ENCODE data around the gene C1QTNF4. TPM values are rescaled to one million over a fixed set of nuclear protein-coding genes. Genes with fewer than 3 reads are reported as not detected.
A peak's percentile ranks its signal among the peaks of the same experiment; 100 is the strongest.

Gene C1QTNF4
- total and polyA plus RNA-seq, 9 of the 15 experiments (the other 6 are each of a cell fraction or from before 2014, with no cell fraction given) = not detected

DNA sequence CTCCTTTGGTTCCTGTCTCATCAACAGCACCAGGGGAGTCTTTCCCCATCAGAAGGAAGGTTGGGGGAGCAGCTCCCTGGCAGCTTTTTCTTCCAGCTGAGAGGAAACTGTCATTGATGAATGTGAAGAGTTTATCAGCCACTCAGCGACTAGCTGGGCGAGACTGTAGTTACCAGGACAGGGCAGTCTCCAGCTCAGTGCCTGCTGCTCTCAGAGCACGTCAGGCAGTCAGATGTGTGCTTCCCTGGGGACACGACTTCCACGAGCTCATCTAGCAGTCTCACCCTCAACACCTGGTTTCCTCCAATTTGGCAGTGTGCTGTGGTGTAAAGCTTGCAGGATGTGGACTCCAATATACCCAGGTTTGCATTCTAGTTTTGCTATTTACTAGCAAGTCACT is 12.5 kb upstream of the C1QTNF4 start (continued):
- TF ChIP-seq MEIS2 (IDR thresholded peaks at IDR 0.05; ENCODE audit: partially characterized antibody) = peak; percentile 47
- TF ChIP-seq, protein P1, sequence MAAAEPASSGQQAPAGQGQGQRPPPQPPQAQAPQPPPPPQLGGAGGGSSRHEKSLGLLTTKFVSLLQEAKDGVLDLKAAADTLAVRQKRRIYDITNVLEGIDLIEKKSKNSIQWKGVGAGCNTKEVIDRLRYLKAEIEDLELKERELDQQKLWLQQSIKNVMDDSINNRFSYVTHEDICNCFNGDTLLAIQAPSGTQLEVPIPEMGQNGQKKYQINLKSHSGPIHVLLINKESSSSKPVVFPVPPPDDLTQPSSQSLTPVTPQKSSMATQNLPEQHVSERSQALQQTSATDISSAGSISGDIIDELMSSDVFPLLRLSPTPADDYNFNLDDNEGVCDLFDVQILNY (CRISPR knock-in tag; IDR thresholded peaks at IDR 0.05) = no peak

DNA sequence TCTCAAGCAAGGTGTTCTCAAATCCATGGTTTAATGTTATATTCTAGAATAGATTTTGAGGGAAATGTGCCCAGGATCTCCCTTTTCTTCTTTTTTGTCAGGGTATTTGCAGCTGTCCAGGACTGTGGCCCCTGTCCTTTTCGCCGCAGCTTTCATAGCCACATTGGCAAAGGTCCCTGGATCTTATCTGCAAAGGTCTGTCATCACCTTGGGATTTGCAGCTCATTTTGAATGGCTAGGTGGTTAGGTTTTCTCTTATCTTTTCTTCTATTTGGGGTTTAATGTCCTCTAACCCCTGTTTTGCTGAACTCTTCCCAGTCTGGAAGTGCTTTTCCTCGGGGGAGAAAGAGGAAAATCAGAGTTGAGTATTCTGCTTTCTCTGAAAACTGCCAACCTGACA is 11.7 kb upstream of the C1QTNF4 start:
- Histone ChIP-seq H3K27ac (ENCODE audit: extremely low read depth, low read depth, low read length) (no peak overlapping the region), H3K27me3 (ENCODE audit: control insufficient read depth in 2 of 2, insufficient read depth in 2 of 2, low read length in 2 of 2) (peaks cover 21 to 28% of the 10 kb centered on the region in 2 experiments), H3K79me2 (ENCODE audit: control insufficient read depth, insufficient read depth, low read length) (no peaks in the 10 kb centered on the region), H2AFZ (ENCODE audit: low read depth, low read length) (no peak overlapping the region), H3K9ac (ENCODE audit: insufficient read depth in 1 of 2, low read depth in 2 of 2, low read length in 2 of 2) (no peak overlapping the region), H3K36me3 (ENCODE audit: control insufficient read depth, insufficient read depth, low read length) (no peaks in the 10 kb centered on the region), H3K4me2 (ENCODE audit: insufficient read depth, low read length) (no peak overlapping the region), H3K9me1 (ENCODE audit: control insufficient read depth, insufficient read depth, low read length) (no peaks in the 10 kb centered on the region), H3K4me1 (replicated peaks in 1 of 2; ENCODE audit: control insufficient read depth in 2 of 2, insufficient read depth in 2 of 2, low read length in 2 of 2) (peaks cover 4 to 15% of the 10 kb centered on the region in 2 experiments; a peak in 4 of 5 replicates), H4K20me1 (replicated peaks; ENCODE audit: control insufficient read depth, insufficient read depth, low read length) (peaks cover 6% of the 10 kb centered on the region), H3K4me3 (no peak overlapping the region), H3K9me3 (replicated peaks; ENCODE audit: control insufficient read depth, insufficient read depth, low read depth, low read length) (no peaks in the 10 kb centered on the region)
- no TSS peak for BruUV-seq (replicated peaks)
- intact Hi-C loops (cut with micrococcal nuclease) = no loop called here
- ChIA-PET POLR2A (interaction anchor here (0.7 to 2.4 kb wide), 5 partner anchors 10 to 187 kb away, joined by 3 to 9 read pairs (median 4); partner anchors contain the start of gene FAM180B), CTCF (ENCODE audit: low intra/inter-chr PET ratio) (no interaction called here)
- ATAC-seq (peak; percentile 74), DNase-seq (ENCODE audit: extremely low read depth in 1 of 4, low spot score in 3 of 4) (peak in 2 of 4 experiments; percentile 43 to 52), FAIRE-seq (no peak)
- 3% methylated on average over 3 of the region's 3 CpGs for WGBS (ENCODE audit: insufficient coverage, low coverage, missing lambda C conversion rate)
- in situ Hi-C loops (cut with MboI) = no loop called here
- TF ChIP-seq NR4A1 (CRISPR knock-in tag; IDR thresholded peaks at IDR 0.05) (no peak), NR4A1 (tag; IDR thresholded peaks at IDR 0.05) (no peak), ZNF274 (IDR thresholded peaks at IDR 0.05; ENCODE audit: borderline replicate concordance, low read depth, low read length) (no peak), THRAP3 (IDR thresholded peaks at IDR 0.05; ENCODE audit: borderline replicate concordance) (no peak), POLR2B (IDR thresholded peaks at IDR 0.05; ENCODE audit: low read depth, partially characterized antibody) (no peak), STAT5B (CRISPR knock-in tag; IDR thresholded peaks at IDR 0.05) (no peak), OTX1 (CRISPR knock-in tag; IDR thresholded peaks at IDR 0.05) (no peak), FOXP1 (CRISPR knock-in tag; IDR thresholded peaks at IDR 0.05) (no peak), NFE2 (IDR thresholded peaks at IDR 0.05; ENCODE audit: low read depth) (no peak), CHD2 (IDR thresholded peaks at IDR 0.05; ENCODE audit: low read depth, low read length) (no peak), RBM34 (IDR thresholded peaks at IDR 0.05; ENCODE audit: borderline replicate concordance, insufficient read depth, low read length) (no peak), XRCC3 (IDR thresholded peaks at IDR 0.05) (no peak), FOXA1 (IDR thresholded peaks at IDR 0.05; ENCODE audit: borderline replicate concordance) (no peak), NR2C1 (IDR thresholded peaks at IDR 0.05) (no peak), NR2C1 (tag; IDR thresholded peaks at IDR 0.05) (no peak)
- TF ChIP-seq, protein P2, sequence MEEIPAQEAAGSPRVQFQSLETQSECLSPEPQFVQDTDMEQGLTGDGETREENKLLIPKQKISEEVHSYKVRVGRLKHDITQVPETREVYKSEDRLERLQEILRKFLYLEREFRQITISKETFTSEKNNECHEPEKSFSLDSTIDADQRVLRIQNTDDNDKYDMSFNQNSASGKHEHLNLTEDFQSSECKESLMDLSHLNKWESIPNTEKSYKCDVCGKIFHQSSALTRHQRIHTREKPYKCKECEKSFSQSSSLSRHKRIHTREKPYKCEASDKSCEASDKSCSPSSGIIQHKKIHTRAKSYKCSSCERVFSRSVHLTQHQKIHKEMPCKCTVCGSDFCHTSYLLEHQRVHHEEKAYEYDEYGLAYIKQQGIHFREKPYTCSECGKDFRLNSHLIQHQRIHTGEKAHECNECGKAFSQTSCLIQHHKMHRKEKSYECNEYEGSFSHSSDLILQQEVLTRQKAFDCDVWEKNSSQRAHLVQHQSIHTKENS (CRISPR knock-in tag; IDR thresholded peaks at IDR 0.05) = no peak
- TF ChIP-seq, protein P3, sequence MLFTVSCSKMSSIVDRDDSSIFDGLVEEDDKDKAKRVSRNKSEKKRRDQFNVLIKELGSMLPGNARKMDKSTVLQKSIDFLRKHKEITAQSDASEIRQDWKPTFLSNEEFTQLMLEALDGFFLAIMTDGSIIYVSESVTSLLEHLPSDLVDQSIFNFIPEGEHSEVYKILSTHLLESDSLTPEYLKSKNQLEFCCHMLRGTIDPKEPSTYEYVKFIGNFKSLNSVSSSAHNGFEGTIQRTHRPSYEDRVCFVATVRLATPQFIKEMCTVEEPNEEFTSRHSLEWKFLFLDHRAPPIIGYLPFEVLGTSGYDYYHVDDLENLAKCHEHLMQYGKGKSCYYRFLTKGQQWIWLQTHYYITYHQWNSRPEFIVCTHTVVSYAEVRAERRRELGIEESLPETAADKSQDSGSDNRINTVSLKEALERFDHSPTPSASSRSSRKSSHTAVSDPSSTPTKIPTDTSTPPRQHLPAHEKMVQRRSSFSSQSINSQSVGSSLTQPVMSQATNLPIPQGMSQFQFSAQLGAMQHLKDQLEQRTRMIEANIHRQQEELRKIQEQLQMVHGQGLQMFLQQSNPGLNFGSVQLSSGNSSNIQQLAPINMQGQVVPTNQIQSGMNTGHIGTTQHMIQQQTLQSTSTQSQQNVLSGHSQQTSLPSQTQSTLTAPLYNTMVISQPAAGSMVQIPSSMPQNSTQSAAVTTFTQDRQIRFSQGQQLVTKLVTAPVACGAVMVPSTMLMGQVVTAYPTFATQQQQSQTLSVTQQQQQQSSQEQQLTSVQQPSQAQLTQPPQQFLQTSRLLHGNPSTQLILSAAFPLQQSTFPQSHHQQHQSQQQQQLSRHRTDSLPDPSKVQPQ (CRISPR knock-in tag; IDR thresholded peaks at IDR 0.05; ENCODE audit: borderline replicate concordance) = no peak

Measured in K562 (cell line).